Fibroblast of skin of back (primary cell): Measurements from ENCODE around the gene PTPA.

Experiments used
- DNase-seq: peaks from one replicate; pipeline ENCODE4 v3.0.0-alpha.2; 2013

Gene PTPA

GRCh38 chr9:129138476-129139232, 27.4 kb downstream of the PTPA start:
- peak; percentile 75 for DNase-seq

GRCh38 chr9:129139233-129139992, 28.2 kb downstream of the PTPA start:
- DNase-seq = peak; percentile 89

DNA sequence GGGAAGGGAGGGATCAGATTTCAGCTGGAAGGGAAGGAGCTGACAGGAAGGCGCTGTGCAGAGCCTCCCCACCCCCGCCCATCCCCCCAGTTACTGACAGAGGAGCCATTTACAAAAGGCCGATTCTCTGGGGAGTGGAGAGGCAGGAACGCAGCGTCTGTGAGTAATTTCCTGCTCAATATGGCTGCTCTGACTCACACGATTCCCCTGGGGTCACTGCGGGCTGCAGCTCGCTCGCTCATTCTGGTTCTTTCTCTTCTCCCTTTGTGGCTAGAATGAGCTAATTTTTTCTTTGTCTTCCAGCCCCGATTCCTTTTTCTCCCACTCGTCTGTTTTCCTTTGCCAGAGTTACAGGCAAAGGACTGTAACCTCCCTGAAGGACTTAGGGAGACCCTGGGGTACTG, 28.8 kb downstream of the PTPA start:
- DNase-seq = peak; percentile 100

DNA sequence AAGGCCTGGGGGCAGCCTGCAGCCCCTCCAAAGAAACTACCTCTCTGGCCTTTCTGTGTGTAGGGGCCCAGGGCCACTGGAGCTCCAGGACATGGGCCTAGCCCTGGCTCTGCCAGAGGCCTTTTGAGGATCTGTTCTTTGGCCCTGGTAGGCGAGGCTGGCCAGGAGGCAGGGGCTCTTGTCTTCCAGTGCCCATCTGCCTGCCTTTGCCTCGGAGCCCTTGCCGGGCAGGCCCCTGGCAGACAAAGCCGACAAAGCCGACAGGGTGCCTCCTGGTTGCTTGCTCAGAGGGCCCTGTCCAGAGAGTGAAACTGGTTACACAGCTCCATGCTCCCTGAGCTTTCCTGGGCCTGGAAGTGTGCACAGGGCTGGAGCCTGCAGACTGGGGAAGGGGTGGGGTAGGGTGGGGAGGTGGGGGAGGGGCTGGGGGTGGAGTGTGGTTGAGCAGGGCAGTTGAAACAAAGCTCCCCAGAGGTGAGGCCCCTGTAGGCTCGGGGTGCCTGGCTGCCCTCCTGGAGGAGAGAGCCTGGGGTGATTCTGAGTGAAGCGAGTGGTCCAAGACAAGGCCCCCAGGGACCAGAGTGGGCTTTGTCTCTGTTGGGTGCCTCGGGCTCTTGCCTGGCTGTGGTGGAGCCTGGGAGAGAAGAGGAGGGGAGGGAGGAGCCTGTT, 29.3 kb downstream of the PTPA start:
- peak; percentile 76 for DNase-seq

GRCh38 chr9:129141066-129142041, 30.1 kb downstream of the PTPA start:
- DNase-seq = peak; percentile 94

DNA sequence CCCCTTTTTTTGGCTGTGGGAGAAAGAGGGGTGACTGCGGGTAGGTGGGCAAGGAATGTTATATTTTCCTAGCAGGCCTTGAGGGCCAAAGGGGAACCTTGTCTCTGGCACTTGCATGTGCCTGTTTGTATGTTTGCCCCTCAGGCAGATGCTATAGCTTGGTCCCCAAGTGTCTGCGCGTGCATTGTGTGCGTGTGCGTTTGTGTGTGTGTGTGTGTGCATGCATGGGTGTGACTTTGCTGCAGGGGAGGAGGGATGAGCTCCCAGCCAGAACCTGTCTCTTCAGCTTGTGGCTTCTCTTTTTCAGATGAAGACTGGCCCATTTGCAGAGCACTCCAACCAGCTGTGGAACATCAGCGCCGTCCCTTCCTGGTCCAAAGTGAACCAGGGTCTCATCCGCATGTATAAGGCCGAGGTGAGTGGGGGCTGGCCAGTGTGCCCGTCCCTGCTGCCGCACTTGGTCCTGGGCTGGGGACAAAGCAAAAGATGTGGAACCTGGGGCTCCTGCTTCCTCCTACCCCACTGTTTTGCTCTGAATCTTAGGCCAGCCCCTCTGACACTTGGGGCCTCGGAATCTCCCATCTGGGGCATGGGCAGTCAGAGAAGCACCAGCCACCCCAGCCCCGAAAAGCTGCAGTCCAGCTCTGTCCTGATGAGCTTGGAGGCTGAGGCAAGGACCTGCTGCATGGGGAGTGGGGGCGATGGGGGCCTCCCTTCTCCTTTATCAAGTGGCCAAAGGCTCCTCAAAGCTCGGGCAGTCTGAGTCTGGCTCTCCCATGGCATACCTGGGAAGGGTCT, 31.1 kb downstream of the PTPA start:
- DNase-seq = no peak

DNA sequence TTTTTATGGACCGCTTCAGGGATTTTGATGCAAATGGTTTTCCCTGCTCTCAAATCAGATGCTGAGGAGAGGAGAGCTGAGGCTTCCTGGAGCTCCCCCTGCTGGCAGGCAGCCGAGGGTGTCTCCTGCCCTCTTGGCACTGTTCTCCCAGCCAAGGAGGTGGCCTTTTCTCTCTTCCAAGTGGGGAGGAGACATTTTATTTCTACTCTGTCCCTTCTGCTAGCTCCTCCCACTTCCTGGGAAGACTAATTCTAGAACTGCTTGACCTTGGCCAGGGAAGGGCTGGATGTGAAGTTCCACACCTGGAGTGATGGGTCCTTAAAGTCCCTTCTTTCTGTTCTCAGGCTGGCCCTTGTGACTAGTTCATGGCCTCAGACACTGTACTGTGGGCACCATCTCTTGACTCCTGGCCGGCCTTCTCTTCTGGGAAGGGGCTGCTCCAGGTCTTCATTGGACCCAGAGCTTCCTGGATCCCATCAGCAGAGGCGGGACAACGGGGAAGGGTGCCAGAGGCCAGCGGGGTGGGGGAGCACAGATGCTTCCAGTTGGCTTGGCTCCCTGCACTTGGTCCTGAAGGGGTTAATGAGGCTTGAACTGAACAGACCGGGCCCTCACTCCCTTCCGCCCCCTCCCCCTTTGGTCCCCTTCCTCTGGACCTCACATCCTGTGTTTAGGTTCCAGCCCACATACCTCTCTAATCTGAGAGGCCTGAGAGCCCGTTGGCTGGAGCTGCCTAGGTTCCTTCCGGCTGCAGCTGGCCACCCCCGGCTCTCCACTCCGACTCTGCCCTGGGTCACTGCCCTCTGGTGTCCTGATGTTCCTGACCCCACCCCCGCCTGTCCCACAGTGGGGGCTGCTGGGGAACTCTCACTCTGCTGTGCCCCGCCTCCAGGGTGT, 32.1 kb downstream of the PTPA start:
- DNase-seq = peak; percentile 94

DNA sequence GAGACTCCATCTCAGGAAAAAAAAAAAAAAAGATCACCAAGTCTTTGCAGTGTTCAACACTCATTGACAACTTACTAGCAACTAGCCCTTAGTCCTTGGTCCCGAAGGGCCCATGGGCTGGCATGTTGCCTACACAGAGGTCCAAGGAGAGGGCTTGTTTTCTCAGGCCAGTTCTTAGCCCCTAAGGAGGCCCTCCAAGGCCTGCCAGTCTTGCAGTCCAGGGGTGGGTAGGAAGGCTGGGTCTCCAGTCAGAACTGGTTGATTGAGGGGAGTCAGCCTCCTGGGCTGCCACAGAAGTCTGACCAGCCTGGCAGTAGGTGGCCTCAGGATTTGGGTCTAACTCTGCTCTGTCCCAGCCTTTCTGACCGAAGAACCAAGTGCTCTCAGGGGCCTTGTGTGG, 34.1 kb downstream of the PTPA start:
- DNase-seq = no peak

DNA sequence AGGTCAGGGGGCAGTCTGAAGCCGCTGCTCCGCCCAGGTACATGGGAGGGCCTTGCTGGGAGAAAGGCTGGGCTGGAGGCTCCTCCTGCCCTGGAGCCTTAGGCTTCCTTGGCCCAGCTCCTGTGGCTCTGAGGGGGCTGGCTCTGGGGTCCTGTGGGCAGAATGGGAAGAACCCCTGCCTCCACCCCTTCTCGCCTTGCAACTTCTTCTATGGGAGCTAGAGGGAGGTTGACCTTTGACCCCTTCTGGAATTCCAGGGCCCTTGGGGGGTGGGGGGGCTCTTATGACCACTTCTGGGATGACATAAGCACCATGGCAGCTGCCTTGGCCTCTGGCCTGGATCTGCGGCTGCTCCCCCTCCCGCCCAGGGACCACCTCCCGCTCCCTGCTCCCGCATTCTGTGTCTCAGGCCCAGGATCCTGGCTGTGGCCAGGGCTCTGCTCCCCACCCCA, 34.7 kb downstream of the PTPA start:
- DNase-seq = peak; percentile 95

- DNase-seq = peak; percentile 80
Observed at GRCh38 chr9:129146441-129146941, 35.3 kb downstream of the PTPA start.

DNA sequence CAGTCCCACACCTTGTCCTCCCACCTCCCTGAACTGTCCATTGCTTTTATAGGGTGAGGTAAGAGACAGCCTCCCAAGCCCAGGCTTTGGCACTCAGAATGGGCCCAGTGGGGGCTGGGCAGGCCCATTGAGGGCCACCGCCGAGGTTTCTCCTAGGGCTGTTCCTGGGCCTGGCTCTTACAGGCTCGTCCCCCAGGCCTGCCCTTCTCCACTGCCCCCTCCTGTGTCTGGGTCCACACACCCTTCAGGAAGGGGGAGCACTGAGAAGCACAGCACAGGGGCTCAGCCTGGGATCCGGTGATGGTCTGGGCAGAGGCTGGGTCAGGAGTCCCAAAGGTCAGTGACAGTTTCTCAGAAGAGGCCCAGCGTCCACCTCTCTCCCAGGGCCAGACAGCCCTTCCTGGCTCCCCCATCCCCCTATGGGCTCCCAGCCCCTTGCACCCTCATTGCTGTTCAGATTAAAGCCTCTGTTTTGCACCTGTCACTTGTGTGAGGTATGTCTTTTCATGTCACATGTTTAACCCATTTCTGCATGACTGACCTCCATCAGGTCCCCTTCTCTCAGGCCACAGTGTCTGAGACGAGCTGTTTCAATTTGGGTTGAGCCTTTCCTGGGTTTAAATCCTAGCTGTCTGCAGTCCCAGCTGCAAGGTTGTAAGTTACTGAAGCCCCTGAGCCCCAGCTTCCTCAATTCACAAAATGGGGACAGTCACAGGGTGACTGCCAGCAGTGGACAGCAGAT, 37.4 kb downstream of the PTPA start:
- DNase-seq = no peak

GRCh38 chr9:129149442-129149841, 38.2 kb downstream of the PTPA start:
- DNase-seq = no peak

GRCh38 chr9:129150122-129150521, 38.9 kb downstream of the PTPA start:
- no peak for DNase-seq

DNA sequence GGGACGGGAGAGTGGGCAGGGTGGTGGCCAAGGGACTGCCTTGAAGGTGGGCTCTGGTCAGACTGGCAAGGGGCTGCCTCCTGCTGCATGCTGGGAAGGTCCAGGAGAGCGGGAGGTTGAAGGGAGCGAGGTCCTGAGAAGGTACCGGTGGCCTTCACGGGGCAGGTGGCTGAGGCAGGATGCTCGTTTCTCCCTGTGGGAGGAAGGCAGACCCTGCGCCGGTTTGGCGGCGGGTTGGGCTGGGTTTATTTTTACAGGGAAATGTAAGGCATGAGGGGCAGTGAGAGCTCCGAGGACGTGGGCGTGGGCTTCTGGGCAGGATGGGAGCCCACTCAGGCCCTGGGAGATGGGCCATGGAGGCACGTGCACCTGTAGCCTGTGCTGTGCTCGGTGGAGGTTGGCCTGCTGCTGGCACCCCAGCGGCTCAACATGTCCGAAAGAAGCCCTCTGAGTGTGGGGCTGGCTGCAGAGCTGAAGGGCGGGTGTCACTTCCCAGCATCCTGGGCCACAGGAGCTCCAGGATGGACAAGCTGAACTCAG, 39.5 kb downstream of the PTPA start:
- DNase-seq = no peak

DNA sequence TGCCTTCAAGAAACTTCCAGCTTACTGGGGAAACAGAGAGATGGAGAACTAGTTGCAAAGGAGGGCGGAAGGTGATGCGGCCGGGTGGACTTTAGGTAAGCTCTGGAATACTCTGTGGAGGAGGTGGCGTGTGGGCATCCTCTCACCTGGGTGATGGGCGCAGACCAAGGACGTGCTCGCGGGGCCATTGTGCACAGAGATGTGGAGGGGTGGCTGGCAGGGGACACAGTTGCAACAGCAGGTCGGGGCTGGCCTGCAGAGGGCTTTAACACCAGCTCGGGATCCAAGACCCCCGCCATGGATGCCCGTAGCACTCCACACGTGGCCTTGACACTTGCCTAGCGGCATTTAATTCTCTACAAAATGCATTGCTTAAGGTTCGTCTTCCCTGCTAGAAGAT, 40.3 kb downstream of the PTPA start:
- no peak for DNase-seq

GRCh38 chr9:129154866-129155477, 43.8 kb downstream of the PTPA start:
- DNase-seq = no peak

- DNase-seq = no peak
Observed at GRCh38 chr9:129156163-129156562, 44.9 kb downstream of the PTPA start.

DNA sequence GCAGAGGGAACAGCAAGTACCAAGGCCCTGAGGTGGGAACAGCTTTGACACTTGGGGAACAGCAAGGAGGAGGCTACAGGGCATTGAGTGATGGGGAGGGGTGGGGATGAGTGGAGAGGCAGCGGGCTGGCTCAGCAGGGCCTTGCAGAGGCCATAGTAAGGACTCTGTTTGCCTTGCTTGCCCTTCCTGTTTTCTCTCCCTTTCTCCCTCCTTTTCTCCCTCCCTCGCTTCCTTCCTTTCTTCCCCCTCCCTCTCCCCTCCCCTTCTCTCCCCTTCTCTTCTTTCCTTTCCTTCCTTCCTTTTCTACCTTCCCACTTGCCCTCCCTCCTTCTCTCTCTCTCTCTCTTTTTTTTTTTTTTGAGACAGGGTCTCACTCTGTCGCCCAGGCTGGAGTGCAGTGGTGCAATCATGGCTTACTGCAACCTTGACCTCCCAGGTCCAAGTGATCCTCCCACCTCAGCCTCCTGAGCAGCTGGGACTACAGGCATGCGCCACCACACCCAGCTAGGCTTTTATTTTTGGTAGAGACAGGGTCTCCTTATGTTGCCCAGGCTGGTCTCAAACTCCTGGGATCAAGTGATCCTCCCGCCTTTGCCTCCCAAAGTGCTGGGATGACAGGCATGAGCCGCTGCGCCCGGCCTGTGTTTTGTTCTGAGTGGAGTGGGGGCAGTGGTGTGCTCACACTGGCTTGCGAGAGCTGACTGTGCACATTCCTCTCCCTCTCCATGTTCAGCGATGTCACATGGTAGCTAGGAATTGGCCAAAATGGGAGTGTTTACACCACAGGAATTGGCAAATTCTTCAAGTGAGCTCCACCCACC, 49.7 kb downstream of the PTPA start:
- DNase-seq = peak; percentile 69
